8988T (cell line): ENCODE results near the gene SPARC.

ENCODE experiments used
- DNase-seq: peaks from one replicate; pipeline ENCODE4 v3.0.0; 2011

Gene SPARC

DNA sequence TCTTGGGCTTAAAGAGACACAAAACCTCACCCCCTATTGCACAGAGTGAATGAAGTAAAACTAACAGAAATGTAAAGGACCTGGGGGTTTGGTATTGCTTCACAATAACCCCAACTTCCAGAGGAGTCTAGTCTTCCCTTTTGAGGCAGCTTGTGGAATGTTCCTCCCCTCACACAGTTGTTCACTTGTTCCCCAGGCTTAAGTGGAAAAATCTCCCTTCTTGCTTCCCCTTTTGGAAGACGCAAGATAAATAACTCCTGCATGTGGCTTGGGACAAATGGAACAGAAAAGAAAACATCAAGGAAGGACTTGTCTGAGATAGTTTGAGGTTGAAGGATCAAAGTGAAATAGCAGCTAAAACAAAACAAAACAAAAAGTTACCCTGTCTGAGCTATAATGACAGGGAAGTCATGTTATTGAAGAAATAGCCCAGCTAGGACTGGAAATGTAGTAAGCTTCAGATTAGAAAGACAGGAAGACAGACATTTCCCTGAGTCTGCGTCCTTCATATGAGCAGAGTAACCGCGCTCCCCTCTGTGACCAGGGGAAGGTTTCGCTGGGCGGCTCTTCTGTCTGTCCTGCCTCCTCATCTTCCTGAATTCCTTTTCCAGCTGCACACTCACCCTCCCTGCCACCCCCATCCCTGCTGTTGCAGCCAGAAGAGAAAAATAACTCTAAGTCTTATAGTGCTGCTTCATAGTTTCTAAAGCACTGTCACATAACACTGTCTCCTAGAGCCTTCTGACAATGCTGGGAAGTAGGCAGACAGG lies 8.8 kb downstream of the SPARC start:
- DNase-seq, result no peak

GRCh38 chr5:151676719-151677118 lies 10.0 kb downstream of the SPARC start:
- DNase-seq, result no peak

- DNase-seq, result no peak
These were observed 10.4 kb downstream of the SPARC start for GRCh38 chr5:151676314-151676712.

DNA sequence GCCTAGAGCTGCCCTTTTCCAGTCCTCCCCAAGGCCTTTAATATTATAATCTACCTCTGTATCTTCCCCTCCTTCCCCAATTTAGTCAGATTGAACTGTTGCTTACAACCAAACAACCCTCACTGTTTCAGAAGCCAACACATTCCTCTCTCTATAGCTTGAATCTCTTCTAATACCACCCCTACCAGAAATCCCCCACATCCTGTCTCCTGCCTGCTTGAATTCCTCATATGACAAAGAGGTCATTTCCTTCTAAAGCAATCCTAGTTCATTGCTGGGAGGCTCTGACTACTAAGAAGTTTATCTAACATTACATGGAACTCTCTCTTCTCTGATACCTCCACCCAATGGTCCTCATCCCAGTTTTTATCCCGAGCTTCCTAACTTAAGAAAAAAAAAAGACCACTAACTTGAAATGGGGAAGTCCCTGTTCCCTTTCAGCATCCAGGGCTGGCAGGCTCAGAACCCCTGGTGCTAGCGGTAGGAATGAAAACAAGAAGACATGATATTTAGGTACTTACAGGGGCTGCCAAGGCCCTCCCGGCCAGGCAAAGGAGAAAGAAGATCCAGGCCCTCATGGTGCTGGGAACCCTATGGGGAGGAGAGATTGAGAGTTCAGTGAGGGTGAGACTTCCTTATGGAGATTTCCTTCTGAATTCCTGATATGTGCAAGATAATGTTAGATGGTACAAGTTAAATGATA lies 11.0 kb downstream of the SPARC start:
- DNase-seq, result no peak

DNA sequence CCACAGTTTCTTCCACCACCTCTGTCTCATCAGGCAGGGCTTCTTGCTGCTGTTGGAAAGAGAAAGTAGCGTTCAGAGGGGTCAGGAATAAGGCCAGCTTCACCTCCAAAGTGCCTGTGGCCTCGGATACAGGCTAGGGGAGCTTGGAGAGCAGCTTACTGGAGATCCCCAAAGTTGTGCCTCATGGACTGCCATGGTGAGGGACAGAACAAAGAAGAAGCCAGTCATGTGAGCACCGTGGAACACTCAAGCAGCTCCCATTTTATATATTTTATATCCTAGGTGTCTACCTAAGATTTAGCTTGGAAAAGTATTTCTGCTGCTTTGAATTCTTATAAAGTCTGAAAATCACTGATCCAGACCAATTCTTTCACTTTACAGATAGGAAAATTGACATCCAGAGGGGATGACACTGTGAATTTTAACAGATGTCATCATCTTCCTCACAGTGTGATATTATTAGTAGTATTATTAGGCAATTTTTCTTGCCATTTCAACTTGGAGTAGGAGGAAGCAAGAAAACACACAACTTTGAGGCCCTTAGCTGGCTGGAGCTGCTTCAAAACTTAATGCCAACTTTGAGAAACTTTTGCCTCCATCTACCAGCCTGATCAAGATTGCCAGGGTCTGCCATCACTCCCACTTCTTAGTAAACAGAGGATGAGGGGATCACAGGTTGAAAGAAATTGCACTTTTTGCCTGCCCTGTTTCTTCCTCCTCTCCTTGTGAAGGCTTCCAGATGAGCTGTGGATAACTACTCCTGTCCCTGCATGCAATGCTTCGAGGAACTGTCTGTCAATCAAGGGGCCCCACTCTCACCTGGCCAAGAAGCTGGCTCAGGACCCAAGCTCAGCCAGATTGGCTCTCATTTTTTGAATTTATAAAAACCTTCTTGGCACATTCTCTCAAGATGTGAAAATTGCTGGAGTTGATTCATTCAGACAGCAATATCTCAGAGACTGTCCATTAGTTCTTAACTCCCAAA lies 11.8 kb downstream of the SPARC start:
- no peak for DNase-seq

DNA sequence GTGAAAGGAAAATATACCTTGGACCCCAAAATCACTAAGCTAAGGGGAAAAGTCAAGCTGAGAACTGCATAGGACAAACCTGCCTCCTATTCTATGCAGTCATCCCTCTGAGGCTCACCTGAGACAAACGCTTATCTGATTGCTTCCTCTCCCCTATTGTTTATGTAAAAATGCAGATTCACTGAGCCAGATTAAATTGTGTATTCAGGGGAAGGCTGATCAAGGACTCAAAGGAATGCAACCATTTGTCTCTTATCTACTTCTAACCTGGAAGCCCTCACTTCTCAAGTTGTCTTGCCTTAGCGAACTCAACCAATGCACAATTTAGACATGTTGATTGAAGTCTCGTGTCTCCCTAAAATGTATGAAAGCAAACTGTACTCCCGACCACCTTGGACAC lies 13.3 kb downstream of the SPARC start:
- DNase-seq, result no peak

GRCh38 chr5:151672516-151672915 lies 14.2 kb downstream of the SPARC start:
- DNase-seq, result no peak

DNA sequence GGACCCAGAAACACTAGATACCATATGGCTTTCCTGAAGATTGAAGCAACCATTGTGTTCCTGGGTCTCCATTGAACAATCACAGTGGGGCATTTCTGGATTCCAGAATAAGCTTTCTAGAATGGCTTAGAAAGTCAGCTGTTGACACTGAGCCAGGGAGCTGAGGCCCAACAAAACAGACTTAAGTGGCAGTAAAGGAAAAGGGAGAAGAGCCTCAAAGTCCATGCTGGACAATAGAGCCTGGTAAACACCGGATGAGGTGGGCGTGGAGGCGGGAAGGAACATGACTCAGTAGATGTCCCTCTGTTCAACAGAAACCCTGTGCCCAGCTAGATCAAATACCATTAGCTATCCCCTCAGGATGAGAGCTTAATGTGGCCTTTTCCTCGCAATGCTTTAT lies 14.8 kb downstream of the SPARC start:
- no peak for DNase-seq

GRCh38 chr5:151670953-151671636 lies 15.6 kb downstream of the SPARC start:
- DNase-seq, result no peak

GRCh38 chr5:151670083-151670686 lies 16.5 kb downstream of the SPARC start:
- DNase-seq, result no peak

- no peak for DNase-seq
These were observed 19.6 kb downstream of the SPARC start for GRCh38 chr5:151667083-151667482.

GRCh38 chr5:151665613-151666012 lies 21.1 kb downstream of the SPARC start:
- no peak for DNase-seq

- DNase-seq, result no peak
These were observed 21.8 kb downstream of the SPARC start for GRCh38 chr5:151664694-151665585.

- no peak for DNase-seq
These were observed 23.0 kb downstream of the SPARC start for GRCh38 chr5:151663617-151664293.

- no peak for DNase-seq
These were observed 23.9 kb downstream of the SPARC start for GRCh38 chr5:151662805-151663204.

- DNase-seq, result no peak
These were observed 24.6 kb downstream of the SPARC start for GRCh38 chr5:151661968-151662732.

DNA sequence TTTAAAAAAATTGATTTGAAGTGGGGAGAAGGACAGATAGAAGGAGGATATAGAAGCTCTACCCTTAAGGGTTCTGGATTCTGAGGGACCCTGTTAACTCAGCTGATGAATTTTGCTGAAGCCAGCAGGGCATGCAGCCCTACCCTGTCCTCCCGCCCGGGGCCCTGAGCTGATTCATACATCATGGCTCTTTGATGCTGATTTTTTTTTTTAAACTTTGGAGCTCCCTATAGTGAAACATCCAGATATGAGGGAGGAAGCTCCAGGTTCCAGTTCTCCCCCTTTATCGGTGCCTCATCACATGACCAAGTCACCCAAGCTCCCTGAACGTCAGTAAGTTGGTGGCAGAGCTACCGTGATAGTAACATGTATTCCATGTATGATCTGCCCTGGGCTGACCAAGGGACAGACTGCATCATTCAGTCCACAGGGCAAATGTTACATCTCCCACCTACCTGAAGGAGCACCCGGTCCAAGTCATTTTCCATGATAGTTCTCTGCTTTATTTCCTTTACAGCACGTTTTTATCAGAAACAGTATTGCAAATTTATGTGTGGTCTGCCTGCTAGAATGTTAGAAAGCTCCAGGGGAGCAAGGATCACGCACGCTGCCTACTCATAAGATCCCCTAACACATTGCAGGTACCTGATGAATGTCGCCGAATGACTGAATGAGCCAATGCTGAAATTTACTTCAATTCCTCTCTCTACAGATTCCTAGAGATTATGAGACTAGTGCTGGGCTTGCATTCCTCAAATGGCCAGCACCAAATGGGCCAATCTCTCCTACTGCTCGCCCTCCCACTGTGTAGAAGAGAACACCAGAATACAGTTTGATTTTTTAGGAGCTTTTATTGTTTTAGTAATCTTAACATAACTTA lies 25.9 kb downstream of the SPARC start:
- DNase-seq, result no peak

DNA sequence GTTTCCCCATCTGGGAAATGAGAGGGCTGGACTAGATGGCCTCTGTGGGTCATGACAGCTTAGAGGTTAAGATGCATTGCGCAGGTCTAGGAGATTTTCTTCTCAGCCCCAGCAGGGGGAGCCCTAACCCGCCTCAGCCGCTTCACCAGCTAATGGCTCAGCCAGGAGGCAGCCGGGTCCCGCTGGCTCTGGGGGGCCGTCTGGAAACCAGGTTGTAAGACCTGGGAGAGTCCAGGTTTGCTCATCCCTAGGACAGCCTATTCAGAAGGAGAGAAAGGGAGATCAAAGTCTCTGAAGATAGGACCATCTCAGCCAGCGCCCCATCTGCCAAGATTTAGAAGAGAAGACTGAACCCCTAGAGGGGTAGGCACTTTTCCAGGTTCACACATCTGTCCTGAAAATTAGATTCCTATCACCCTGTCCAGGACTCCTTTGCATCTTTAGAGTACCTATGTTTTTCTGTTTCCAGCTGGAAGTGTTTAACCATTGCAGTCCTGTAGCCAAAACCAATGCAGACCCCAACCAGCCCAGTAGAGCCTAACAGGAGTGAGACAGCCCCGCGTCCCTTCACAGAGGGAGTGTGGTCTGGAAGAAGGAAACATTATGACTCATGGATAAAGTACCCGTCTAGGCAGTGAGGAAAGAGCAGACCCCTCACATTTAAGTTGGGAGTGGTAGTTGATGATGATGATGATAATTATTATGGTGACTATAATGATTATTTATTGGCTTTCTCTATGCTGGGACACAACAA lies 27.5 kb downstream of the SPARC start:
- peak; percentile 62 for DNase-seq
